IMR-90 (cell line): Measurements from ENCODE around the gene CIITA. TPM values are rescaled to one million over a fixed set of nuclear protein-coding genes. Genes with fewer than 3 reads are reported as not detected.

Experiments used
- ATAC-seq: fragments of 200-7000 bp; cut with Tn5 transposase; 2 replicates; pipeline ENCODE4 v1.9.1; 2020; ENCODE audit warnings: low read depth, mild to moderate bottlenecking, moderate library complexity
- BruUV-seq: library from RNA; stranded (reverse); fragments of 400-500 nt; replicated peaks from 2 replicates; lab custom pipeline; 2021; lab: Mats Ljungman, UMichigan
- CTCF ChIA-PET: fragments of 300-600 bp; formaldehyde crosslinking; extraction: SDS; loops from one replicate; lab custom pipeline; 2021; ENCODE audit warnings: antibody characterized with exemption; lab: Yijun Ruan, JAX
- POLR2A ChIA-PET: fragments of 300-600 bp; sonication (Branson Sonifier 250); formaldehyde crosslinking; loops from one replicate; lab custom pipeline; 2022; ENCODE audit warnings: antibody characterized with exemption; ENCODE audit not compliant: unreplicated experiment; lab: Charles Lee
- DNase-seq: peaks from one replicate; pipeline ENCODE4 v3.0.0; 2013
- H2AFZ ChIP-seq: replicated peaks from 2 replicates; pipeline ENCODE3; 2013; ENCODE audit warnings: low read length, mild to moderate bottlenecking; ENCODE audit not compliant: poor library complexity
- H2AK5ac ChIP-seq: 2 replicates; pipeline ENCODE4 v1.6.1; 2013; ENCODE audit warnings: low read depth, low read length, inconsistent platforms
- H2AK9ac ChIP-seq: replicated peaks from 2 replicates; pipeline ENCODE3; 2013; ENCODE audit warnings: mild to moderate bottlenecking, low read depth, low read length, moderate library complexity; ENCODE audit not compliant: poor library complexity
- H2BK120ac ChIP-seq: 2 replicates; pipeline ENCODE4 v1.6.1; 2013; ENCODE audit warnings: low read depth, low read length, inconsistent platforms
- H2BK15ac ChIP-seq: 3 replicates; pipeline ENCODE4 v1.6.1; 2013; ENCODE audit warnings: low read depth, low read length, inconsistent platforms
- H2BK20ac ChIP-seq: 2 replicates; pipeline ENCODE4 v1.6.1; 2013; ENCODE audit warnings: low read depth, mild to moderate bottlenecking, inconsistent platforms, low read length, moderate library complexity
- H2BK5ac ChIP-seq: 2 replicates; pipeline ENCODE4 v1.6.1; 2013; ENCODE audit warnings: mild to moderate bottlenecking, low read depth, low read length, inconsistent platforms; ENCODE audit not compliant: poor library complexity, severe bottlenecking
- H3K14ac ChIP-seq: replicated peaks from 2 replicates; pipeline ENCODE4 v1.6.1; 2013; ENCODE audit warnings: low read depth, low read length, inconsistent platforms
- H3K18ac ChIP-seq: 2 replicates; pipeline ENCODE4 v1.6.1; 2013; ENCODE audit warnings: low read depth, low read length, control low read depth
- H3K23ac ChIP-seq: 2 replicates; pipeline ENCODE4 v1.6.1; 2013; ENCODE audit warnings: low read depth, low read length, inconsistent platforms
- H3K27ac ChIP-seq: 2 replicates; pipeline ENCODE4 v1.5.1; 2013; ENCODE audit warnings: mild to moderate bottlenecking, control low read depth, low read length; ENCODE audit not compliant: insufficient read depth
- H3K27me3 ChIP-seq: 2 replicates; pipeline ENCODE4 v1.6.1; 2013; ENCODE audit warnings: low read length; ENCODE audit not compliant: control insufficient read depth, insufficient read depth
- H3K36me3 ChIP-seq: 2 replicates; pipeline ENCODE4 v1.6.1; 2013; ENCODE audit warnings: low read length, mixed read lengths; ENCODE audit not compliant: control insufficient read depth, insufficient read depth
- H3K4ac ChIP-seq: 2 replicates; pipeline ENCODE4 v1.6.1; 2013; ENCODE audit warnings: low read depth, low read length, inconsistent platforms
- H3K4me1 ChIP-seq: 2 replicates; pipeline ENCODE4 v1.6.1; 2013; ENCODE audit warnings: low read length, mixed read lengths; ENCODE audit not compliant: control insufficient read depth, insufficient read depth
- H3K4me2 ChIP-seq: 2 replicates; pipeline ENCODE4 v1.6.1; 2013; ENCODE audit warnings: low read depth, mild to moderate bottlenecking, control low read depth, low read length, moderate library complexity
- H3K4me3 ChIP-seq: 2 replicates; pipeline ENCODE4 v1.5.1; 2013; ENCODE audit warnings: low read depth, mild to moderate bottlenecking, control low read depth, low read length, moderate library complexity; ENCODE audit not compliant: insufficient read depth
- H3K56ac ChIP-seq: 2 replicates; pipeline ENCODE4 v1.6.1; 2013; ENCODE audit warnings: low read length, inconsistent platforms; ENCODE audit not compliant: insufficient read depth; ENCODE audit errors: extremely low read depth
- H3K79me1 ChIP-seq, 2 experiments: 2 replicates each; pipeline ENCODE4 v1.6.1; 2013; ENCODE audit warnings: low read length in 2 of 2, inconsistent platforms in 1 of 2, low read depth in 1 of 2
- H3K9ac ChIP-seq: 2 replicates; pipeline ENCODE4 v1.6.1; 2013; ENCODE audit warnings: low read depth, low read length, control low read depth
- H3K9me1 ChIP-seq: 2 replicates; pipeline ENCODE4 v1.6.1; 2013; ENCODE audit warnings: low read length, inconsistent platforms; ENCODE audit not compliant: insufficient read depth
- H3K9me3 ChIP-seq: 2 replicates; pipeline ENCODE4 v1.6.1; 2013; ENCODE audit warnings: low read length; ENCODE audit not compliant: control insufficient read depth, insufficient read depth
- H4K20me1 ChIP-seq: 2 replicates; pipeline ENCODE4 v1.6.1; 2013; ENCODE audit warnings: low read length, inconsistent platforms; ENCODE audit not compliant: insufficient read depth
- H4K5ac ChIP-seq: 2 replicates; pipeline ENCODE4 v1.6.1; 2013; ENCODE audit warnings: mild to moderate bottlenecking, low read depth, low read length, control low read depth
- H4K8ac ChIP-seq, 2 experiments: 2 replicates each; pipeline ENCODE4 v1.6.1; 2013; ENCODE audit warnings: low read depth in 2 of 2, low read length in 2 of 2, control low read depth in 1 of 2, inconsistent platforms in 1 of 2
- H4K91ac ChIP-seq: 2 replicates; pipeline ENCODE4 v1.6.1; 2013; ENCODE audit warnings: low read depth, low read length, inconsistent platforms; ENCODE audit not compliant: insufficient read depth
- BHLHE40 ChIP-seq: fragments of 150-350 bp; IDR thresholded peaks from 2 replicates; pipeline ENCODE4 v1.6.1; 2016; ENCODE audit warnings: mild to moderate bottlenecking, low read depth, low read length
- CHD1 ChIP-seq: IDR thresholded peaks from 2 replicates; pipeline ENCODE4 v1.6.1; 2012; ENCODE audit warnings: low read depth, low read length, improper control_type of control experiment
- MAFK ChIP-seq: IDR thresholded peaks from 2 replicates; pipeline ENCODE4 v1.6.1; 2012; ENCODE audit warnings: low read depth, low read length, improper control_type of control experiment
- NFE2L2 ChIP-seq: fragments of 150-350 bp; IDR thresholded peaks from 2 replicates; pipeline ENCODE4 v1.6.1; 2016; ENCODE audit warnings: low read depth, mild to moderate bottlenecking, low read length
- POLR2A ChIP-seq: IDR thresholded peaks from 2 replicates; pipeline ENCODE4 v1.6.1; 2012; ENCODE audit warnings: mild to moderate bottlenecking, low read depth, low read length
- RAD21 ChIP-seq: IDR thresholded peaks from 2 replicates; pipeline ENCODE4 v1.6.1; 2012; ENCODE audit warnings: low read length, improper control_type of control experiment
- RCOR1 ChIP-seq: IDR thresholded peaks from 2 replicates; pipeline ENCODE4 v1.6.1; 2012; ENCODE audit warnings: mild to moderate bottlenecking, low read length, improper control_type of control experiment; ENCODE audit not compliant: insufficient replicate concordance
- RFX5 ChIP-seq: IDR thresholded peaks from 2 replicates; pipeline ENCODE4 v1.8.0; 2012; ENCODE audit warnings: low read depth, mild to moderate bottlenecking, low read length, moderate library complexity
- SMC3 ChIP-seq: fragments of 150-350 bp; IDR thresholded peaks from 2 replicates; pipeline ENCODE4 v1.6.1; 2016; ENCODE audit warnings: low read depth, mild to moderate bottlenecking, antibody characterized with exemption, low read length, moderate library complexity
- WGBS, 2 experiments: methylation state at CpG; one replicate each; pipeline versions ENCODE4 v1.1.5 to v1.1.7; 2013; ENCODE audit warnings: missing lambda C conversion rate in 2 of 2; ENCODE audit not compliant: insufficient read length in 1 of 2; ENCODE audit errors: extremely low coverage in 2 of 2; 5-methylcytosine and 5-hydroxymethylcytosine counted together
- dilution Hi-C: fragments of 300-500 bp; cut with HindIII; formaldehyde crosslinking; loops from one replicate; pipeline ENCODE4 v1.14.3; 2018; ENCODE audit warnings: low sequenced_read_pairs; ENCODE audit not compliant: unreplicated experiment
- in situ Hi-C: fragments of 300-500 bp; cut with MboI; formaldehyde crosslinking; loops from 3 replicates; pipeline ENCODE4 v1.14.3; 2019; ENCODE audit warnings: low sequenced_read_pairs, inconsistent platforms, mixed read lengths
- intact Hi-C: fragments of 100-400 bp; cut with micrococcal nuclease; formaldehyde crosslinking; loops from 2 replicates; pipeline ENCODE4 v1.10.0; 2022
- polyA plus RNA-seq, 3 experiments: library from polyadenylated mRNA; depleted of rRNA; stranded (reverse); fragments of >200 nt; gene quantifications; 2 replicates each; pipeline ENCODE4 v1.2.3, GENCODE V29; 2012; ENCODE audit warnings: low replicate concordance in 1 of 3
- total RNA-seq: library from RNA; depleted of rRNA; stranded (reverse); fragments of >200 nt; gene quantifications from 2 replicates; pipeline ENCODE4 v1.2.3, GENCODE V29; 2012
- TF ChIP-seq, protein P1 (sequence below): fragments of 150-350 bp; IDR thresholded peaks from 2 replicates; pipeline ENCODE4 v1.6.1; 2017; ENCODE audit warnings: mild to moderate bottlenecking, antibody characterized with exemption, low read length, low read depth

The CIITA gene
- total and polyA plus RNA-seq, 2 of the 4 experiments (the other 2 are of a cell fraction) = 0.10 TPM; not detected in 1

DNA sequence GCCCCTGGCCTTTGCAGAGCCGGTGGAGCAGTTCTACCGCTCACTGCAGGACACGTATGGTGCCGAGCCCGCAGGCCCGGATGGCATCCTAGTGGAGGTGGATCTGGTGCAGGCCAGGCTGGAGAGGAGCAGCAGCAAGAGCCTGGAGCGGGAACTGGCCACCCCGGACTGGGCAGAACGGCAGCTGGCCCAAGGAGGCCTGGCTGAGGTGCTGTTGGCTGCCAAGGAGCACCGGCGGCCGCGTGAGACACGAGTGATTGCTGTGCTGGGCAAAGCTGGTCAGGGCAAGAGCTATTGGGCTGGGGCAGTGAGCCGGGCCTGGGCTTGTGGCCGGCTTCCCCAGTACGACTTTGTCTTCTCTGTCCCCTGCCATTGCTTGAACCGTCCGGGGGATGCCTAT lies 29.5 kb downstream of the CIITA start:
- TF ChIP-seq RAD21 (no peak), NFE2L2 (no peak), BHLHE40 (no peak), RCOR1 (no peak), MAFK (no peak), SMC3 (no peak), POLR2A (no peak), CHD1 (no peak), RFX5 (no peak)
- TF ChIP-seq, protein P1, sequence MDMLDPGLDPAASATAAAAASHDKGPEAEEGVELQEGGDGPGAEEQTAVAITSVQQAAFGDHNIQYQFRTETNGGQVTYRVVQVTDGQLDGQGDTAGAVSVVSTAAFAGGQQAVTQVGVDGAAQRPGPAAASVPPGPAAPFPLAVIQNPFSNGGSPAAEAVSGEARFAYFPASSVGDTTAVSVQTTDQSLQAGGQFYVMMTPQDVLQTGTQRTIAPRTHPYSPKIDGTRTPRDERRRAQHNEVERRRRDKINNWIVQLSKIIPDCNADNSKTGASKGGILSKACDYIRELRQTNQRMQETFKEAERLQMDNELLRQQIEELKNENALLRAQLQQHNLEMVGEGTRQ = no peak
- Histone ChIP-seq H3K9me1 (no peaks in the 10 kb centered on the region), H3K14ac (no peak overlapping the region), H4K20me1 (no peaks in the 10 kb centered on the region), H3K79me1 (no peaks in the 10 kb centered on the region), H3K9ac (no peak overlapping the region), H2BK15ac (no peak overlapping the region), H3K56ac (no peak overlapping the region), H3K36me3 (no peaks in the 10 kb centered on the region), H3K4me1 (no peaks in the 10 kb centered on the region), H2AFZ (no peak overlapping the region), H3K4me2 (no peak overlapping the region), H2BK120ac (no peak overlapping the region), H3K23ac (no peak overlapping the region), H3K27ac (no peak overlapping the region), H4K8ac (no peak overlapping the region), H3K27me3 (peaks cover 16% of the 10 kb centered on the region), H2AK5ac (no peak overlapping the region), H4K5ac (no peak overlapping the region), H3K18ac (no peak overlapping the region), H3K9me3 (peaks cover 6% of the 10 kb centered on the region), H4K91ac (no peak overlapping the region), H3K4me3 (no peak overlapping the region), H2BK5ac (no peak overlapping the region), H3K4ac (no peak overlapping the region), H2AK9ac (no peak overlapping the region), H2BK20ac (no peak overlapping the region)
- no peak for DNase-seq
- intact Hi-C loops (no loop called here), in situ Hi-C loops (loop anchor here (25.0 kb wide), 1 partner anchor 644 kb away; no protein-coding TSS in a partner anchor), dilution Hi-C loops (no loop called here)
- CTCF ChIA-PET = no interaction called here
- POLR2A ChIA-PET = no interaction called here
- 83% methylated on average over 16 of the region's 19 CpGs; no CpG with 5 or more reads in 1 of the 2 experiments for WGBS, 2 experiments
- no TSS peak for BruUV-seq
- no peak for ATAC-seq
